Activated naive CD4-positive, alpha-beta T cell treated with anti-CD3 and anti-CD28 coated beads for 36 hours (primary cell): ENCODE measurements around the gene DNAJB7. TPM values are rescaled to one million over a fixed set of nuclear protein-coding genes. Genes with fewer than 3 reads are reported as not detected.
A peak's percentile ranks its signal among the peaks of the same experiment; 100 is the strongest.
"Not testable (repeated sequence)": the region's sequence is repeated elsewhere in the genome, so short reads cannot be mapped to it uniquely, and the experiment has no call there.

Experiments
- CTCF ChIA-PET: fragments of 350-600 bp; sonication (Branson Sonifier 250); formaldehyde crosslinking; loops from one replicate; lab custom pipeline; 2021; ENCODE audit warnings: antibody characterized with exemption; lab: Charles Lee
- DNase-seq: peaks from one replicate; pipeline ENCODE4 v3.0.0-alpha.2; 2020
- H3K27ac Mint-ChIP-seq: one replicate; pipeline ENCODE4 v1.8.0; 2021; ENCODE audit warnings: mild to moderate bottlenecking, mixed read lengths
- H3K27me3 Mint-ChIP-seq: one replicate; pipeline ENCODE4 v1.8.0; 2021; ENCODE audit warnings: low read depth, mixed read lengths
- H3K36me3 Mint-ChIP-seq: one replicate; pipeline ENCODE4 v1.8.0; 2021; ENCODE audit warnings: low read depth, mixed read lengths
- H3K4me1 Mint-ChIP-seq: one replicate; pipeline ENCODE4 v1.8.0; 2021; ENCODE audit warnings: low read depth, mixed read lengths
- H3K4me3 Mint-ChIP-seq: one replicate; pipeline ENCODE4 v1.8.0; 2021; ENCODE audit warnings: mild to moderate bottlenecking, moderate library complexity, mixed read lengths
- H3K9me3 Mint-ChIP-seq: one replicate; pipeline ENCODE4 v1.8.0; 2021; ENCODE audit warnings: mixed read lengths
- intact Hi-C: fragments of 100-400 bp; cut with micrococcal nuclease; formaldehyde crosslinking; loops from one replicate; pipeline ENCODE4 v1.15.1; 2023
- total RNA-seq, 2 experiments: library from RNA; stranded (reverse); gene quantifications; one replicate each; pipeline ENCODE4 v1.2.3, GENCODE V29; 2021

DNAJB7 gene
- total RNA-seq, 2 experiments from 2014 or later, result not detected

DNA sequence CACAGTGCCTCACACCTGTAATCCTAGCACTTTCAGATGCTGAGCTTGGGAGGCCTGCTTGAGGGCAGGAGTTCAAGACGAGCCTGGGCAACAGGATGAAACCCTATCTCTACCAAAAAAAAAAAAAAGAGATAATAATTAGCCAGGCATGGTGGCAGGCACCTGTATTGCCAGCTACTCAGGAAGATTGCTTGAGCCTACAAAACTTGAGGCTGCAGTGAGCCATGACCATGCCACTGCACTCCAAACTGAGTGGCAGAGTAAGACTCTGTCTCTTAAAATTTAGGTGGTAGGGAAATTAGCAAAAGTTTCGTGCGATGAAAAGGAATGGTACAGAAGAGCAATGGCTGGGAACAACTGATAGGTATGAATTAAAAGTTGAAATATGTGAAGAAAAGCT, 23.4 kb downstream of the DNAJB7 start:
- H3K9me3 Mint-ChIP-seq, result no peaks in the 10 kb centered on the region
- intact Hi-C loops, result no loop called here
- no peak overlapping the region for H3K27ac Mint-ChIP-seq
- no peaks in the 10 kb centered on the region for H3K27me3 Mint-ChIP-seq
- peaks cover 27% of the 10 kb centered on the region for H3K36me3 Mint-ChIP-seq
- no peak for DNase-seq
- CTCF ChIA-PET, result interaction anchor here (0.9 to 1.2 kb wide), 2 partner anchors 9 to 155 kb away, joined by 3 to 5 read pairs; no protein-coding TSS in a partner anchor
- no peak overlapping the region for H3K4me3 Mint-ChIP-seq
- H3K4me1 Mint-ChIP-seq, result peaks cover 11% of the 10 kb centered on the region

- CTCF ChIA-PET, result interaction anchor here (1.0 kb wide), 1 partner anchor 14 kb away, joined by 3 read pairs; no protein-coding TSS in a partner anchor
- Mint-ChIP-seq H3K27me3 (no peaks in the 10 kb centered on the region), H3K9me3 (no peaks in the 10 kb centered on the region), H3K4me3 (no peak overlapping the region), H3K4me1 (peaks cover 3% of the 10 kb centered on the region), H3K36me3 (peaks cover 26% of the 10 kb centered on the region), H3K27ac (no peak overlapping the region)
- no peak for DNase-seq
- intact Hi-C loops, result no loop called here
Measured at GRCh38 chr22:40834619-40835018, 27.3 kb downstream of the DNAJB7 start.

- Mint-ChIP-seq H3K4me1 (no peaks in the 10 kb centered on the region), H3K4me3 (no peak overlapping the region), H3K27ac (no peak overlapping the region), H3K9me3 (no peaks in the 10 kb centered on the region), H3K36me3 (peaks cover 25% of the 10 kb centered on the region), H3K27me3 (no peaks in the 10 kb centered on the region)
- no peak for DNase-seq
- intact Hi-C loops, result no loop called here
- CTCF ChIA-PET, result interaction anchor here (1.1 kb wide), 1 partner anchor 10 kb away, joined by 3 read pairs; no protein-coding TSS in a partner anchor
Measured at GRCh38 chr22:40829131-40829530, 32.8 kb downstream of the DNAJB7 start.

DNA sequence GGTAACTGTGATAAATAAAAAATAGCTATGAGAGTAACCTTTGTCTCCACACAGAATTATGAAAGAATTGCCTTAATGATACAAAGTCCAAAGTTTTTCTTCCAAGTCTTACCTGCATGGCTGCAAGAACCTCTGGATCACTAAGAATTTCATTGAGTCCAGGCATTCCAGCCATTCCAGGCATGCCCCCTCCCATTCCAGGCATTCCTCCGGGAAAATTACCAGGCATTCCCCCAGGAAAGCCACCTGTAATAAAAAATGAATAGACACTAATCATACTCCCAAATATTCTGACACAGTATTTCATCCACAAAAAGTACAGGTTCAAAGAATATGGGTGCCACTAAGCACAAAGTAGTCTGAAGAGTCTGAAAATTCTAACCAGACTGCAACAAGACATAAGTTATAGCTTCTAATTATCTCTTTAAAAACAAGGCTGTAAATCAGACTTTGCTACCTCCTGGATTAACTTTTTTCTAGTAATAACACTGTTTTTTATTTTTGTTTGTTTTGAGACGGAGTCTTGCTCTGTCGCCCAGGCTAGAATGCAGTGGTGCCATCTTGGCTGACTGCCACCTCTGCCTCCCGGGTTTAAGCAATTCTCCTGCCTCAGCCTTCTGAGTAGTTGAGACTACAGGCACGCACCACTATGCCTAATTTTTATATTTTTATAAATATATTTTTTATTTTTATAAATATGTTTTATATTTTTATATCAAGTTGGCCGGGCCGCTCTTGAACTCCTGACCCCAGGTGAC, 34.8 kb downstream of the DNAJB7 start:
- Mint-ChIP-seq H3K4me1 (no peaks in the 10 kb centered on the region), H3K27me3 (no peaks in the 10 kb centered on the region), H3K27ac (no peak overlapping the region), H3K9me3 (no peaks in the 10 kb centered on the region), H3K36me3 (peaks cover 21% of the 10 kb centered on the region), H3K4me3 (no peak overlapping the region)
- intact Hi-C loops, result no loop called here
- no peak for DNase-seq
- CTCF ChIA-PET, result no interaction called here

DNA sequence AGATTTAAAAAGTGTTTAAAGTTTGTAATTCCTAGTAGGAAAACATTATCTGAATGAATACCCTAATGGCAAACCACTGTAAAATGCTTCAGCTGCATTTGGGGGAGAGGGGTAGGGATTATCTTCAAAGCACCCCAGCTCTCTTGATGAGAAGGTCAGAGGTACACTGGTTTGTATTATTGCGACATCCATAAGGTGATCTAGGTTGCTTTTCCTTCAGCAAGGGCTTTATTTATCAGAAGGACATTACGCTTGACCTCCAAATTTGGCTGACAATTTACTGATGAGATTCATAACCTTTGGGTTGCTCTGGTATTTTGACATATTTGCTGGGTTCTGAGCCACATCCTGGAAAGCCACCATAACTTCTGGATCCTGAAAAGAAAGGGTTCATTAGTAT, 35.6 kb downstream of the DNAJB7 start:
- intact Hi-C loops, H3K9me3 Mint-ChIP-seq, H3K4me1 Mint-ChIP-seq, DNase-seq, H3K27ac Mint-ChIP-seq, H3K4me3 Mint-ChIP-seq, H3K27me3 Mint-ChIP-seq, CTCF ChIA-PET: not testable (repeated sequence)
- peaks cover 20% of the 10 kb centered on the region for H3K36me3 Mint-ChIP-seq

DNA sequence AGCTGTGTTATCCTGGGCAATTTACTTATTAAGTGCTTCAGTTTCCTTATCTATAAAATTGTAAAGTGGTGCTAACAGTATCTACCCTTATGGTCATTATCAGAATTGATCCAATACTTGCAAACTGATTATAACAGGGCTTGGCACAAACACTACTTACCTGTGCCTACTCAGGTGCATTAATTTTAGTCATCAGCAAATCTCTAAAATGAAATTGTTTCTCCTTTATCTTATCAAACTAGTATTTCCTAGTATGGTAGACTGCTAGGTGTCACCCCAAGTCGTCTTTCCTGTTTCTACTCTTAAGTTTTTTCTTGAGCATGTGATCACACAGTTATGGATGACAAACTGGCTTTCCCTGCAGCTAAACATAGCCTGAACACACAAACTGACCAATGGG, 38.5 kb downstream of the DNAJB7 start:
- H3K4me1 Mint-ChIP-seq, result peaks cover 10% of the 10 kb centered on the region
- peaks cover 9% of the 10 kb centered on the region for H3K36me3 Mint-ChIP-seq
- H3K27me3 Mint-ChIP-seq, result no peaks in the 10 kb centered on the region
- no peak overlapping the region for H3K4me3 Mint-ChIP-seq
- no peaks in the 10 kb centered on the region for H3K9me3 Mint-ChIP-seq
- DNase-seq, result no peak
- intact Hi-C loops, result no loop called here
- CTCF ChIA-PET, result interaction anchor here (0.6 kb wide), 1 partner anchor 470 kb away, joined by 4 read pairs; no protein-coding TSS in a partner anchor
- H3K27ac Mint-ChIP-seq, result no peak overlapping the region

- peaks cover 13% of the 10 kb centered on the region for H3K36me3 Mint-ChIP-seq
- intact Hi-C loops, result loop anchor here (1.0 to 5.0 kb wide), 5 partner anchors 37 to 183 kb away; partner anchors contain the start of genes MRTFA and ST13
- H3K4me1 Mint-ChIP-seq, result peaks cover 31% of the 10 kb centered on the region
- no peaks in the 10 kb centered on the region for H3K9me3 Mint-ChIP-seq
- peak; percentile 13 for DNase-seq
- H3K4me3 Mint-ChIP-seq, result peak overlapping the region; percentile 94
- H3K27ac Mint-ChIP-seq, result peak overlapping the region; percentile 47
- CTCF ChIA-PET, result interaction anchor here (1.5 kb wide), 1 partner anchor 17 kb away, joined by 4 read pairs; no protein-coding TSS in a partner anchor
- H3K27me3 Mint-ChIP-seq, result no peaks in the 10 kb centered on the region
Measured at GRCh38 chr22:40819599-40820140, 42.2 kb downstream of the DNAJB7 start.

- CTCF ChIA-PET, result interaction anchor here (0.6 to 1.5 kb wide), 6 partner anchors 17 to 1470 kb away, joined by 3 to 9 read pairs (median 4); no protein-coding TSS in a partner anchor
- H3K4me1 Mint-ChIP-seq, result peaks cover 34% of the 10 kb centered on the region
Measured at GRCh38 chr22:40818747-40819598, 42.9 kb downstream of the DNAJB7 start, which contains the start of gene SLC25A17. SLC25A17 (minus strand) TSS chr22:40819346; CDS start chr22:40819248, 98 bp downstream.

GRCh38 chr22:40818192-40818746, 43.6 kb downstream of the DNAJB7 start:
- DNase-seq, result peak; percentile 10
- peaks cover 36% of the 10 kb centered on the region for H3K4me1 Mint-ChIP-seq
- H3K36me3 Mint-ChIP-seq, result peaks cover 15% of the 10 kb centered on the region
- H3K27me3 Mint-ChIP-seq, result no peaks in the 10 kb centered on the region
- CTCF ChIA-PET, result interaction anchor here (0.6 to 1.5 kb wide), 5 partner anchors 82 to 1469 kb away, joined by 3 to 9 read pairs (median 4); no protein-coding TSS in a partner anchor
- H3K9me3 Mint-ChIP-seq, result no peaks in the 10 kb centered on the region
- peak overlapping the region; percentile 94 for H3K4me3 Mint-ChIP-seq
- H3K27ac Mint-ChIP-seq, result peak overlapping the region; percentile 83
- intact Hi-C loops, result loop anchor here (1.0 to 5.0 kb wide), 5 partner anchors 53 to 181 kb away; partner anchors contain the start of gene MRTFA

More at GRCh38 chr22:40818747-40819598, 42.9 kb downstream of the DNAJB7 start, which contains the start of gene SLC25A17:
- Mint-ChIP-seq H3K4me3 (peak within 1 kb of the TSS; percentile 94), H3K27me3 (no peaks in the 10 kb centered on the region), H3K36me3 (peaks cover 16% of the 10 kb centered on the region), H3K27ac (peak within 1 kb of the TSS; percentile 83), H3K9me3 (no peaks in the 10 kb centered on the region)
- DNase-seq, result peak; percentile 89
- intact Hi-C loops, result loop anchor here (1.0 to 5.0 kb wide), 6 partner anchors 37 to 182 kb away; partner anchors contain the start of genes MRTFA and ST13

DNA sequence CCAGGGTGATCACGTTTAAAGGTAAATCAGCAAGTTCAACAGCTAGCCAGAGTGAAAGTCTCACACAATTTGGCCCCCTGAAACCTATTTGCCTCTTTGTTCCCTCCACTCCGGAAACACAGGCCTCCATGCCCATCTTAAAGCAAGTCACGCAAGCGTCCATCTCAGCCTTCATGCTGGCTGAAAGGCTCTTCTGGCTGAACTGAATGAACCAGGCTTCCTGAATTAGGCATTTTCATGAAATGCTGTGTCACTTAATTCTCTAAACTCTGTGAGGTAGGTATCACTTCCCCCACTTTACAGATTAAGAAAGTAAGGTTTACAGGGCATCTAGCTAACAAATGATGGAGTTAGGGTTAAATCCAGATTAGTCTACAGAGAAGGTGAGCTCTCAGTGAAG, 44.2 kb downstream of the DNAJB7 start:
- H3K27ac Mint-ChIP-seq, result peak overlapping the region; percentile 61
- H3K27me3 Mint-ChIP-seq, result no peaks in the 10 kb centered on the region
- H3K9me3 Mint-ChIP-seq, result no peaks in the 10 kb centered on the region
- intact Hi-C loops, result loop anchor here (1.0 to 5.0 kb wide), 5 partner anchors 53 to 181 kb away; partner anchors contain the start of gene MRTFA
- H3K4me1 Mint-ChIP-seq, result peaks cover 36% of the 10 kb centered on the region
- DNase-seq, result no peak
- H3K4me3 Mint-ChIP-seq, result peak overlapping the region; percentile 94
- CTCF ChIA-PET, result interaction anchor here (1.2 to 1.5 kb wide), 2 partner anchors 82 to 135 kb away, joined by 6 to 9 read pairs; no protein-coding TSS in a partner anchor
- H3K36me3 Mint-ChIP-seq, result peaks cover 15% of the 10 kb centered on the region

DNA sequence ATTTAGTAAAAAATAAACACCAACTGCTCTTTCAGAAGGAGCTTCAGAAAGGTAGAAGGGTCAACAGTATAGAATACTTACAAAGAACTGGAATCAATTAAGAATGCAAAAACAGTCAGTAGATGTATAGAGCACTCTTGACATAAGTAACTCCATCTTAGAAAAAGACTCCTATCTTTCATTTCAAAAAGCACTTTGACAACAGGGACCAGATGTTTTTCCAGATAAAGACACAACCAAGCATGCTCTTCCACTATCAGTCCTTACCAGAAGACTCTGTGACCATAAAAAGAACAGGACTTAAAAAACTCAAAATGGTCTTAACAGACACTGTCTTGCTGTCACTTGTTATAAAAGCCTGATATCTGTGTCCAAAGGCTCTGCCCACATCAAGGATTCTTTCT, 48.0 kb downstream of the DNAJB7 start:
- Mint-ChIP-seq H3K4me1 (peaks cover 33% of the 10 kb centered on the region), H3K36me3 (peaks cover 15% of the 10 kb centered on the region), H3K27me3 (no peaks in the 10 kb centered on the region), H3K27ac (no peak overlapping the region), H3K9me3 (no peaks in the 10 kb centered on the region), H3K4me3 (no peak overlapping the region)
- CTCF ChIA-PET, result no interaction called here
- intact Hi-C loops, result no loop called here
- DNase-seq, result no peak
